ENCODE results near the gene ZNF462.

The ZNF462 gene

DNA sequence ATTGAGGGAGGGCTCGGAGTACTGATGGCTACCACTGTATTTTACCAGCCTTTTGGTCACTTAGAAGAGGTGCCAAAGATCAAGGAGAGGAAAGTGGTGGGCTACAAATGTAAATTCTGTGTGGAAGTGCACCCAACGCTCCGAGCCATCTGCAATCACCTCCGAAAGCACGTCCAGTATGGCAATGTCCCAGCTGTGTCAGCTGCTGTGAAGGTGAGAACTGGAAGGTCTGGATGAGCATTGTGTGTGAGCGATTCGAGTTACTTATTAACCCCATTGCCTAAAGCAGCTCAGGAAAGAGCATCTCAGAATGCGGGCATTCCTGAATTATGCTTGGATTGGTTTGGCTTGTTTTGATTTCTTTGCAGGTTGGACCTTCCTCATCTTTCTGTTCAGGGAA lies 67.5 kb downstream of the ZNF462 start:
- no peak for DNase-seq

DNA sequence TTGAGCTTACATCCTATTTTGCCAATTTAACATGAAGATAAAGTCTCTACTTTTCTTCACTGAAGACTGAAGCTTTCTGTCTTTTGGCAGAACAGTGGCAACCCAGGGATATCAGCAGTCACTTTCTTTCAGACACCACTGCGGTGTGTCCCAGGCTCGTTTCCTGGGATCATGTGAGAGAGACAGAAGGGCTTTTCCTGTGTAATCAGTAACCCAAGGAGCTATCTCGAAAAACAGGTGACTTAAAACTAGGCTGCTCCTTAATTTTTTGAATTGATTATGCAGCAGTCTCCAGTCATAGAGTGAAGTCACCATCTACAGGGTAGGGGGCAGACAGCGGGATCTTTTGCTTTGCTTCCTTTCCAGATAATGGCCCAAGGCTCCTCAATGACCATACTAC lies 68.5 kb downstream of the ZNF462 start:
- no peak for DNase-seq

DNA sequence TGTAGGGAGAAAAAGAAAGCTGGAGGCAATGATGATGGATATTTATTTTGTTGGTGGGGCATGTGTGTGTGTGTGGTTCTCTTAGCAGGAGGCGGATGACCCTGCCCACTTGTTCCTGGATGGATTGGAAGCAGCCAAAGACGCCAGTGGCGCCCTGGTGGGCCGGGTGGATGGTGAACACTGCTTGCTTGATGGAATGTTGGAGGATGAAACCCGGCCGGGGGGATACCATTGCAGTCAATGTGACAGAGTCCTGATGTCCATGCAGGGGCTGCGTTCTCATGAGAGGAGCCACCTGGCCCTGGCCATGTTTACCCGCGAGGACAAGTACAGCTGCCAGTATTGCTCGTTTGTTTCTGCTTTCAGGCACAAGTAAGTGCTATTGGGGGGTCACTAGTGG lies 69.2 kb downstream of the ZNF462 start:
- DNase-seq = no peak

DNA sequence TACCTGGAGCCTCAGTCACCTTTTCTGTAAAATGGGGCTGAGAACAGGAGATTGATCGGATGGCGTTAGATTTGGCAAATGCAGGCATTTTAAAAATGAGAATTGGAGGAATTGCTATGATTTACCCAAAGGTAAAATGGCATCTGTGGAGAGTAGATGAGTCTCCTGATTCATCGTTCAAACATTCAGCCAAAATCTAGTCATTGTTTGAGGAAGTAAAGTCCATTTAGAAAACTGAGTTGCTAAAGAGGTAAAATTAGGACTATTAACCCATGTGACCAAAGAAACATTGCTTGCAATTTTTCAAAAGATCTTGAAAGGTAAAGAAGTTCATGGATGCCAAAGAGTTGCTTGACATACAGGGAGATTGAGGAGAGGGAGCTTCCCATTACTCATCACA lies 69.7 kb downstream of the ZNF462 start:
- DNase-seq = no peak

DNA sequence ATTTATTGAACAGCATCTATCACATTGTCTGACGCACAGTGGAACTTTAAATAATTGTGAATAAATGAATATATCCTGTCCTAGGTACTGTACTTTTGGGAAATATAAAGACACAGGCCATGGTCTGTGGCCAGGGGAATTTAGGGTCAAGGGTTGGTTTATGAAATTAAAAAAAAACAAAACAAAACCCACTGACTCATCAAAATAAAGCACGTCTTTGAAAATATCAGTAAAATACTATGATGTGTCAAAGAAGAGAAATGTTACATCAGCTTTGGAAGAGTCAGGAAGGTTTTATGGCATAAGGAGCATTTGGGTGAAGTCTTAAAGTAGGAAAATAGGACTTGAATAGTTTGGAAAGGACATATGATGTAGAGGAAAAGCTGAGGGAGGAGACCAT lies 70.5 kb downstream of the ZNF462 start:
- no peak for DNase-seq

DNA sequence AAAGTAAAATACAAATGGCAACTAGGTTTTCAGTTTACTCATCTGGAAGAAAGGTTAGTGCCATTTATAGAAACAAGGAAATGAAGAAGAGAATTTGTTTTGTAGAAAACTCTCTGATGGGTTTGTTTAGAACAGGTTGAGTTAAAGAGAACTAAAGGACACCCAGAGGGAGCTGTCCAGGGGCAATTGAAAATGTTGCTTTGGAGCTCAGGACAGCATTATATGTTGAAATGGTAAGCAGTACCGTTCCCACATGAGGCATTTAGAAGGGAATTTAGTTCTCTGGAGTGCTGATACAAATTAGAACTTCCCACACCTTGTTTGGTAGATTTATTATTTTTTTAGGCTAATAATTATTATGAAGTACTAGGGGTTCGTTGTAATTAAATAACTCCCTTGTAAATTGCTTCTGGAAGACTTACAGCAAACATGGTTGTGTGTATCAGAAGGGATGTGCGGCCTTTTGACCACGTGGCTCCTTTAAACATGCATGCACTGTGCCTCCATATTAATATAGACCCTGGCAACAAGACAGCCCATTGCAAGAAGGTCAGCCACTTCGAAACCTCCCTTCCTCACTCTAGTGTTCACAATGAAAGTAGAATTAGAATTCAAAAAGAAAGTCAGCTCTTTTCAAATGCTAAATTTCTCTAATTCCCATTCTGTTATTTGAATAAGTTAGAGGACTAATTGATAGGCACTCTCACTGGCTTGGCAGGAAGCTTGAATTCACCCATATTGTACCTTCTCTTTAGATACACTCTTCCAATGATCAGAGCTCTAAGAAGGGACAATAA lies 71.7 kb downstream of the ZNF462 start:
- DNase-seq = no peak

DNA sequence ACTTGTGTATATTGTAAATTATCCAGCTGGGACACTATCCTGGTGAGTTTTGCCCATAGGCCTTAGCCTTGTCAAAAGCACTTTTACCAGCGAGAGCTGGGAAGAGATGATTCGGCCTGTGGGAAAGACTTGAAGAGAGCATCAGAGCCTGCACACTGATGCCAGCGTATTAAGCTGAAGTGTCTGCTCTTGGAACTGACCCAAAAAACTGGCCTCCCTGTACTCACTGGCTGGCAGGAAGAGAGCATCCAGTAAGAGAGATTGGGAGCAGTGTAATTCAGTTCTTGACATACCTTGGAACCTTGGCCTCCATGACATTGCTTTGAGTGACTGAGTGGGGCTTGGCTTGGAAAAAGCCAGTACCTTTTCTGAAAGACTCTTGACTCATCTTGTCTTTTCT lies 73.7 kb downstream of the ZNF462 start:
- DNase-seq = no peak

DNA sequence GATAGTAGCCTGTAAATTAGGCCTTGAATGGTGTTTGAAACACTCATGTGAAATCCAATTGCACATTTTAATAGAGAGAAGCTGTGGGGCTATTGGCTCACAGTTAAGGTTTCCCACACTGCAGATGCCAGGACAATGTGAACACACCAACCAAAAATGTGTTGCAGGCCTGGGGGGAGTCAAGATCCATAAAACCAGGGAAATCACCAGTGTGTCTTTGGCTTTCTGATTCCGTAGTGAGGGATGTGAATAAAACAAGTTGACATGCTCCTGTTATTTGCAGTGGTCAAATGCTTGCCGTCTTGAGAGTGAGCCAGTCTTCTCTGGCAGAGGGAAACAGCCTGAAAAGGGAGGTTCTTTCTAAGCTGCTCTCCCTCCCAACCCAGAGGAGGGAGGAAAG lies 79.0 kb downstream of the ZNF462 start:
- no peak for DNase-seq

DNA sequence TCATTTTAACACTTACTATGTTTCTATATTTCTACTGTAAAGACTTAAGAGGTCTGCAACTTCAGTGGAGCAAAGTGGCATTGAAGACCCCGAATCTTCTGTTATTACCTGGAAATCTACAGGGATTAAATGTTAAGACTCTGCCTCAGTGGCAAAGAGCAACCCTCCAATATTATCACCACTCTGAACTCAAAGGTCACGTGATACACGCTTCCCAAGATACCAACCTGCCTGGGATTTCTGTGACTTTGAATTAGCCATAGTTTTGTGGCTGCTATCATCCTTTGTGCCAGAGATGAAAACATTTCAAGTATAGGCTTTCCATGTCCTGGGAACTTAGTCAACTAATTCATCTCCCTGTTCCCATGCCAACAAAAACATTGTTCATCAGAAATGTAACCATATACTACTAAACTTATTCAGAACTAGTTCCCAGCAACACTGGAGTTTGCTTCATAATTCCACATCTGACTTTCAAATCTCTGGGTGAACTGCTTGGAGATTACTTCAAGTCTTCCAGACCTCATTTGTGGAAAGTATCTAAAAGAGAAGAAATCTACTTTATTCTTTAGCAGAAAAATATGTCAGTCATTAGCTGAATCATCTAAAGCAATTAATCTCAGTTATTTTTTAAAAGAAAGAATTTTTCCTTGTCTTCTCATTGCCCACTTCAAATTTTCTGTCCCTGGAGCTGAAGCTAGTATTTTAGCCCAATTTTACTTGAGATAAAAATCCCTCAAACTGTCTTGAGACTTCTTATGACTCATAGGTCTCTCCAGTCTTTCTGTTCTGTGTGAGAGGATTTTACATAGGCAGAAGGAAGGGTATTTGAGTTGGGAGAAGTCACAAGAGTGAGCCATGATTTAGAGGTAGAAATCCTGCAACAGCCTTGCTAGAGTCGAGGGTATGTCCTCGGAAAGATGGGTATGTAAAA lies 83.0 kb downstream of the ZNF462 start:
- no peak for DNase-seq

DNA sequence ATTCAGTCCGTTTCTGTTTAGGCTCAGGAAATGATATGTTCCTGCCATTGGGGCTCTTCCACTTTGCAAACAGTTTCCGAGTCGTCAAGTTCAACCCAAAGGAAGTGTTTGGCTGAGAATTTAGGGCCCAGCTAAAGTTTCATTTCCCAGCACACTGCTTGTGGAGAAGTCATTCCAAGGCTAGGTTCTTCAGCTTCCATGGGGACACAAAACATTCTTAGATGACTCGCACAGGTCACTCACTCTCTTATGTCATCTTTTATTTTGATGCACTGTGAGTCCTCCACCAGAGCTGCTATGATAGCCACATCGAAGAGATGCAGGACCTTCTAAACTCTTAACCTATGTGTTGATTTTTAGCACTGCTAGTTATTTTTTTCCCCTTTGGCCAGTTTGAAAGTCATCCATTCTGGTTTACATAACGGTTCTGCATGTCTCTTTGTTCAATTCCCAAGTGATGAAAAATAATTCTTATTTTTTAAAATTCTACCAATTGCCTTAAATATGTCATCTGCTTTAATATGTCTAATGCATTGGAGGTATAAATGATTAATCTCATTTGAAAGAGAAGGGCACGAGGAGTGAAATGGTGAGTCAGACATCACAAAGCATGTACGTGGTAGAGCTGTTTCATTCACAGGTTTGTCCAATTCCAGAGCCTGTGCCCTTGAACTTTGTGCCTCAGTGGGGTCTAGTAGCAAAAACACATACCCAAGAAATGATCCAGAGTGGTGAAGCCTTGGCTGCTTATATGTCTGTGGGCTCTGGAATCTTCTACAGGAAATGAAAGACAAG lies 84.3 kb downstream of the ZNF462 start:
- no peak for DNase-seq

DNA sequence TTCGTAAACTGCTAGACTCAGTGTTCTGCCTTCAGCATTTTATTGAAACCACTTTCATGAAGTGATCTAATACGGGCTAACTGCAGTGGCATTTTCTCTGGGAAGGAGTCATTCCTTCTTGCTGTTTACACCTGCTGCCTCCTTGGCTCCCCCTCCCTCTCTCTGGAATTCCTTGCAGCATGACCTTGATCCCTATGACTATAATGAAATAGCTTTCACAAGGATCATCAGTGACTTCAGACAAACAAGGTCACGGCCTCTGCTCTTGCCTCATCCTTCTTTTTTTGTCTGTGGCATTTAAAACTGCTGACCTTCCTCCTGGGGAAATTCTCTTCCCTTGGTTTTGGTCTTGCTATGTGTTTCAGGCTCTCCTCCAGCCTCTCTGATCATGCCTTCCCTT lies 90.2 kb downstream of the ZNF462 start:
- no peak for DNase-seq

DNA sequence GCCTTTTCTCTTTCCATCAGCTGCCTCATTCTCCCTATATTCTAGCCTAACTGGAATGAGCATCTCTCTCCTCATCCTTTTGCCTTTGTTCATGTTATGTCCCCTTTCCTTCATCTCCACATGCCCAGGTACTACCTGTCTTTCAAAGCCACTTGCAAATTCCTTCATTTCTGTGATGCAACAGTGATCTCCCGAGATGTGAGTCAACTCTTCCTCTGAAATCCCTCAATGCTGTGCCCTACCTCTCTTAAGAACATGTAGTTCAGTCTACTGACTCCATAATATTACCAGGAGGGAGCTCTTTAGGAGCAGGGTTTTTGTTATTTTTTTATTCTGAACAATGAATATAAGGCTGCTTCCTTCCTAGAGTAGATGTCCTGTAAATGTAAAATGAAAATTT lies 91.6 kb downstream of the ZNF462 start:
- no peak for DNase-seq

DNA sequence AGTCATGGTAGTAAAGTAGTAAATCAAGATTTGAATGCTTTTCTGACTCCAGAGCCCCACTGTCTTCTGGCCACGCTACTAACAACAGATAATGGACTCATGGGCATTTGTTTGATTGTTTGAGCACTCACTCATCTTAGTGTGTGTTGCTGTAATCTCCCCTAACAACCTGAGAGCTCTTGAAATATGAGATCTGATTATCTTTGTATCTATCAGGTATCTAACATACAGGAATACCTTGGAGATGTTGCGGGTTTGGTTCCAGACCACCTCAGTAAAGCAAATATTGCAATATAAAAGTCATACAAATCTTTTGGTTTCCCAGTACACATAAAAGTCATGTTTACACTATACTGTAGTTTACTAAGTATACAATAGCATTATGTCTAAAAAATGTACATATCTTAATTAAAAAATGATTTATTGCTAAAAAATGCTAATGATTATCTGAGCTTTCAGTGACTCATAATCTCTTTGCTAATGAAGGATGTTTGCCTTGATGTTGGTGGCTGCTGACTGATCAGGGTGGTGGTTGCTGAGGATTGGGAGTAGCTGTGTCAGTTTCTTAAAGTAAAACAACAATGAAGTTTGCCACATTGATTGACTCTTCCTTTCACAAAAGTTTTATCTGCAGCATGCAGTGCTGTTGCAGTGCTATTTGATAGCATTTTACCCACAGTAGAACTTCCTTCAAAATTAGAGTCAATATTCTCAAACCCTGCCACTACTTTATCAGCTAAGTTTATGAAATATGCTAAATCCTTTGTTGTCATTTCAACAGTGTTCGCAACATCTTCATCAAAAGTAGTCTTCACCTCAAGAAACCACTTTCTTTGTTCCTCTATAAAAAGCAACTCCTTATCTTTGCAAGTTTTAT lies 92.2 kb downstream of the ZNF462 start:
- DNase-seq = no peak

DNA sequence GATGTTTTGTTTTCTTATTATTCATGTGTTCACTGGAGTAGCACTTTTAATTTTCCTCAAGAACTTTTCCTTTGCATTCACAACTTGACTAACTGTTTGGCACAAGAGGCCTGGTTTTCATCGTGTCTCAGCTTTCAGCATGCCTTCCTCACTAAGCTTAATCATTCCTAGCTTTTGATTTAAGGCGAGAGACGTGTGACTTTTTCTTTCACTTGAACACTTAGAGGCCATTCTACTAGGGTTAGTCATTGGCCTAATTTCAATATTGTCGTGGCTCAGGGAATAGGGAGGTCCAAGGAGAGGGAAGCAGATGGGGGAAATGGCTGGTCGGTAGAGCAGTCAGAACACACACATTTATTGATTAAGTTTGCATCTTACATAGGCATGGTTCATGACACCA lies 94.0 kb downstream of the ZNF462 start:
- DNase-seq = no peak

DNA sequence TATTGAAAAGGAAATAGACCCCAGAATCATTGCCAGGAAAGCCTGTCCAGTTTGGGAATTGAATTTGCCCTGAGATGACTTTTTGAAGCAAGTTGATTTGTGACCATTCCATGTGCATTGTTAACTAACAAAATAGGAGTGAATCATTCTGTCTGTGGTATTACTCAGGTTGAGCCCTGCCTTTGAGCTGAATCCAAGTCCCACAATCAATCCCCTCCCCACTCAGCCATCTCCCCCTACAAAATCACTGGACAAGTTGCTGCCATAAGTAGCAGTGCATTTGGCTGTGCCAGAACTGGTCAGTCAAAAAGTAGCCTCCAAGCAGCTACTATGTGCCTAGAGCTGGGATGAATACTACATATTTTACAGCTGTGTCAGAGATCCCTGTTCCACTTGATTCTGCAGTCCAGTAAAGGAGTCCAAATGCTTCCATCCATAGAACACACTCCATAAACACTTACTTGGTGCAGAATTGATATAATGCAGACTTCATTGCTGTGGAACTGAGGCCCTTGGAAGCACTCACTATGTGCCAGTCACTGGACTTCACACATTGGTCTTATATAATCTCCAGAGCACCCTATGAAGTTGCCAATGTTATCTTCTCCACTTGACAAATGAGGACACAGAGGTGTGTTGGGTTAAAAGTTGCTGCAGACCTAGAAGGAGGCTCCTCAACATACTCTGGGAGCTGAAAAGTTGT lies 96.1 kb downstream of the ZNF462 start:
- DNase-seq = no peak

DNA sequence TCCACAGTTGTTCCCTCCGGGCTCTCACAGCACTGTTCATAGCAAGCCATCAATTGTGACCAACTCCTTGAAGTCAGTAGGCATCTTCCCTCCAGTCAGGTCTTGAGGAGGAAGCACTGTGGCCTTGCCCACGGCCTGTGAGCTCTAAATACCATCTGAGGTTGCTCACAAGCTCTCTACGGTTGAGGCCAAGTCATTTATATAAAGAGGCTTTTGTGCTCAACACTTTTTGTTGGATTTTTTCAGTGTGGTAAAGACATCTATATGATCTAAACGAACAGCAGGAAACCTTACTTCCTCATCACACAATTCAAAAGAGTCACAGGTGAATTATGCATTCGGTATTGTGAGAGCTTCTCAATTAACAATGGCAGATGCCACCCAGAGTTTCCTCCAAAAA lies 97.3 kb downstream of the ZNF462 start:
- DNase-seq = no peak

DNA sequence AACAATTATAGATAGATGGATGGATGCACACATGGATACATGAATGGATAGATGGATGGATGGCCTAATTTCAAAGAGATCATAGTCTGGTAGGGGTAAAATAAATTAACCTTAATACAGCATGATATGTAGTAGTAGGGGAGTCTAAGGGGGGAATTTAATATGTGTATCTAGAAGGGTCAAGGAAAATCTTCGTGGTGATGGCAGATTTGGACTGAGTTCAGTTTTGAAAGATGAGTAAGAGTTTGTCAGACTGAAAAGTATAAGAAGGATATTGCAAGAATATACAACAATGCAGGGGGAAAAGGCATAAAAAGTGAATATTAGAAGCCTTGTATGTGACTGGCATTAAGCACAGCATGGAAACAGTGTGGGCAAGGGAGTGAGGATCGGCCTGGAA lies 98.7 kb downstream of the ZNF462 start:
- no peak for DNase-seq

DNA sequence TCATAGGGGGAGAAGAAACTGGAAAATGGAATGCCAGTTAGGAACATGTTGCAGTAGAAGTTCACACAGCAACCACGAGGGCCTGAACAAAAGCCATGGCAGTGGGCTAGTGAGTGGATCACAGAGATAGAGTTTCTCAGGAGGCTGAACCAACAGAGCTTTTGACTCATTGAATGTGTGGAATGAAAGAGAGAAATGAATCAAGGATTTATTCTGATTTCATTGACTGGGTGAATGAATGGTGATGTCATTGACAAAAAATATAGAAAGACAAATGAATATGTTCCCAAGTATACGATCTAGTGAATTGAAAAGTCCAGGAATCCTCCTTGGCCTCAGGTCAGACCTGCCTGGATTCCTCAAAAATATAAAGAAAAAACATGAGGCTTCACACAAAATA lies 99.2 kb downstream of the ZNF462 start:
- DNase-seq = no peak

DNA sequence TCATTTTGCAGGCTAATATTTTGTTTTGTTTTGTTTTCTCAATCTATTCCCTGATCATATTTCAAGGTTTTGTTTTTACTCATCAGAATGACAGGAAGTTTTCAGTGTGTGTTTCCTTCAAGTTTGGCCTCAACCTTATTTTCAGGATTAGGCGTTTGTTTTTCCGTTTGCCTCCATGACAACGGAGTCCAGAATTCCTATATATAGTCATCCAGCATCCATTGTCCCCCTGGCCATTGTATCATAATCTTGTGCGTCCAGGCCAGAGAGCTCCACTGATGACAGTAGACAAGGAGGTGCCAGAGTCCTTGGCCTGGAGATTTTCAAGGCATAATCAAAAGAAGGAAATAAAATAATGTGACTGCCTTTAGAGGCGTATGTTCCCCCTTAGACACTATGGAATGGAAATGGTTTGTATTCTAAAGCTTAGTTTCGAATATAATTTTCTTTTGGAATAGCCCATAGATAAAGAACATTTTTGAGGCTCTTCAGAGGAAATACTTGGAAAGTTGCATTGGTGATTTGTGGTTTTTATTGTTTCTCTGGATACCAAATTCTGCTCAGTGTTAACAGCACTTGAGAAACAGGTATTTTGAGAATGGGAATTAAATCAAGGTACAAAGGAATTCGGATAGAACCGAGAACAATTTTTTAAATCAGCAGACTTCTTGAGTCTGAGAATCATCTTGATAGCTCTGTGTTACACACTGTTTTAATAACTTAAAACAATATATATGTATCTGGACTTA lies 99.8 kb downstream of the ZNF462 start:
- no peak for DNase-seq

DNA sequence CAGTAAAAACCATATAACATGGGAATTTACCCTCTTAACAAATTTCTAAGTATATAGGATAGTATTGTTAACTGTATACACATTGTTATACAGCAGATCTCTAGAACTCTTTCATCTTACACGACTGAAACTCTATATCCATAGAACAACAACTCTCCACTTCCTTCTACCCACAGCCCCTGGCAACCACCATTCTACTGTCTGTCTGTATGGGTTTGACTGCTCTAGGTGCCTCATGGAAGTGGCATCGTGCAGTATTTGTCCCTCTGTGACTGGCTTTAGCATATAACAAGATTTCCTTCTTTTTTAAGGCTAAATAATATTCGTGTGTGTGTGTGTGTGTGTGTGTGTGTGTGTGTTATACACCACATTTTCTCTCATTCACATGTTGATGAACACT lies 100.7 kb downstream of the ZNF462 start:
- no peak for DNase-seq

DNA sequence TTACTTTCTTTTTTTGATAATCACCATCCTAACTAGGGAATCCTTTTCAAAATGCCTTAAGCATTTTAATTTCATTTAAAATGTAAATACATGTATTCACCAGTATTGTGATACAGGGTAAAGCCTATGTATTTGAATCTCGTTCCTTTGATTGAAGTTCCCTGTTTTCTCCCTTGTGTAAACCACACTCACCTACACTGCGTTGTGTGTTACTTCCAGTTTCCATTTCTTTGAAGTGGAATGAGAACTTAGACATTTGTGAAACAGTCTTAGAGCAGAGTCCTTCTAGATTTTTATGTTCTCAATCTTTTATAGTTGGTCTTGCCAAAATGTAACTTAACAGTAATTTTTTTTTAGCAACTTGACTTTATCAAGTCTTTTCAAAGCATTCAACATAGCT lies 101.4 kb downstream of the ZNF462 start:
- DNase-seq = no peak

Data from DMS79 (cell line).